Raji (cell line): ENCODE data around the gene UTS2B.

Experiments
- POLR2A ChIP-seq: IDR thresholded peaks from 2 replicates; pipeline ENCODE4 v1.6.1; 2011; ENCODE audit warnings: low read depth, low read length, control low read depth; ENCODE audit not compliant: insufficient read depth

Gene UTS2B

DNA sequence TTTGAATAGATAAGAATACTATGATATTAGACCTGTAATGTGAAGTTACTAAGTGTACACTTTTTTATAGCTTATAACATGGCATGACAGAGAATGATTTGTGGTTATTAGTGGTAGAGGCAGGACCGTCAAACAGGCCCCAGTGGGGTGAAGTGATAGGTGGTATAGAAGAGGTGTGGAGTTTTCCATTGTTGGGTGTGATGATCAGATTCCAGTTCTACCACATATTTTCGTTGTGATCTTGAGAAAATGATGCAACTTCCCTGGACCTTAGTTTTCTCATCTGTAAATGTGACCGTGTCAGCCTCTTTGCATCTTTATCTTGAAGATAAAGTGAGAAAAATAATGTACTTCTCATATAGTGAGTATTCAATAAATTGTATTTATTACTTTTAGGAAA is 30.3 kb upstream of the UTS2B start:
- TF ChIP-seq POLR2A, result no peak

DNA sequence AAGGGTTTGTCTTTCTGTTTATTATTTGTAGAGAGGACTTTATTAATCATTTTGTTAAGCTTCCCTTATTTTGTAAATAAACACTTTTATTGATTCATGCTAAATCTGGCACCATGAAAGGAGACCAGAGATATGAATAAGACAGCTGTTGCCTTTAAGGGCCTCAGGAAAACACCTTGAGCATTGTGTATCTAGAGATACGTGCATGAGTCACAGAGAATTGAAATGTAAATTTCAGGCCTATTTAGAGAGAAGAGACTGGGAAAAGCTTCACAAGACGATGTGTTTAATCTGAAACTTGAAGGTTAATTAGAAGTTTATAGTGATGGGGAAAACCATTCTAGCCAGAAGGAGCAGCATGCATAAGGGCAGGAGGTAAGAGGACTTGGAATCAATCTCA is 28.6 kb upstream of the UTS2B start:
- TF ChIP-seq POLR2A, result no peak

DNA sequence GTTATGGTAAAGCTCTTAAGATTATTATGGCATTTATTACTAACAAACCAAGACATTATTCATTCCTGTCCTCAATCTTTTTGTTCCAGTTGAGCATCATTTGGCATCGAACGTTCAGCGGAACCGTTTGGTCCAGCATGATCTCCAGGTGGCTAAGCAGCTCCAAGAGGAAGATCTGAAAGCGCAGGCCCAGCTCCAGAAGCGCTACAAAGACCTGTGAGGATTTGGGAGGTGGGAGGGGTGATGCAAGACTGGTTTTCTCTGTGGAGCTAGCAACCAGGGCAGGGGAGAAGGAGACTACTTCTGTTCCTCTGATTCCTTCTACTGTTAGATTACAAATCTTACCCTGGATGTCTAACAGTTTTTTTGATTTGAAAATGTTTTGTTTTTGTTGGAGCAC is 27.6 kb upstream of the UTS2B start:
- TF ChIP-seq POLR2A, result no peak

DNA sequence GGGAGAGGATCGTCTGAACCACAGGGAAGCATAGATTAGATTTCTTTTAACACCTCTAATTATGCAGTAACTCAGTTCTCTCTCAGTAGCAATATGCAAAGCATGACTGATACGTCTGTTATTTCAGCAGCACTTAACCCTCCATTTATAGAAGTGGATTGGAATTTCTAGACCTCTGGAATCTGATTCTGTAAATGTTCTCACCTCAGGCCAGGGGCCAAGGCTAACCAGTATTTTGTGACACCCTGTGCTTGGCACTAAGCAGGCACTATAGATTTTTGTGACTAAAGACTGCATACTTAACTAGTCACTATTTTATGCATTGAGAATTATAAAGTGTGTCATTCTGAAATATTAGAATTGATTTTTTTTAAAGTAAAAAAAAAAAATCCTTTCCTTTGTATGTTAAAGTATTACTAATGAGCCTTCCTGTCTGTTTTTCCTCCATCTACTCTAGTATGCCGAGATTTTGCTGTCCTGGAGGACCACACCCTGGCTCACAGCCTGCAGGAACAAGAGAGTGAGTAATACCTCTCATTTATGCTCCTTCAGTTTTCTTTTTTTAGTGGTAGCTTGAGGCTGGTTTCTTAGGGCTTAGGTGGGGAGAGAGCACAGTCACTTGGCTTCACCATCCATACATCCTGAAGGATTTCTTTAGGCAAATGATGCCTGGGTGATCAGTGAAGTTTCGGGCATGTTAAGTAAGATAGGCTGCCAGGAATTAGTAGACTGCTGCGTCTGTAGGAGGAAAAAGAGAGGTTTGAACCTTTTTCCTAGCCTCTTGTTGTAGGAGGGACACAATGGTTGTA is 26.5 kb upstream of the UTS2B start:
- no peak for TF ChIP-seq POLR2A

DNA sequence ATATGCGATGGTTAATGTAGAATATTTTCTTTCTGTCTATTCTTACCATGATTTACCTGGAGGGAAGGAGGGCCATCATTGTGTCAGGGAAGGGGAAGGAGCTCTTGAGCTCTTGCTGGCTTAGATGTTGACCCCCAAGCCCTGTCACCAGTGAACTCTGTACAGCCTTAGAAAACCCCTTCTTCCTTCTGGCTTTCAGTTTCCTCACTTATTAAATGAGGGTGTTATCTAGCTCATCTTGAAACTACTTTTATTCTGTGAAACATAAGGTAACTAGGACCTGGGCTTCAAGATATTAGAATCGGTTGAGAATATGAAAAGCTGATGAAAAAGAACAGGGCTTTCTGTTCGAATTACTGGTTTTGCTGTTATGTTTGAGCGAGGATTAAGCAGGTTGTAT is 25.1 kb upstream of the UTS2B start:
- no peak for TF ChIP-seq POLR2A

DNA sequence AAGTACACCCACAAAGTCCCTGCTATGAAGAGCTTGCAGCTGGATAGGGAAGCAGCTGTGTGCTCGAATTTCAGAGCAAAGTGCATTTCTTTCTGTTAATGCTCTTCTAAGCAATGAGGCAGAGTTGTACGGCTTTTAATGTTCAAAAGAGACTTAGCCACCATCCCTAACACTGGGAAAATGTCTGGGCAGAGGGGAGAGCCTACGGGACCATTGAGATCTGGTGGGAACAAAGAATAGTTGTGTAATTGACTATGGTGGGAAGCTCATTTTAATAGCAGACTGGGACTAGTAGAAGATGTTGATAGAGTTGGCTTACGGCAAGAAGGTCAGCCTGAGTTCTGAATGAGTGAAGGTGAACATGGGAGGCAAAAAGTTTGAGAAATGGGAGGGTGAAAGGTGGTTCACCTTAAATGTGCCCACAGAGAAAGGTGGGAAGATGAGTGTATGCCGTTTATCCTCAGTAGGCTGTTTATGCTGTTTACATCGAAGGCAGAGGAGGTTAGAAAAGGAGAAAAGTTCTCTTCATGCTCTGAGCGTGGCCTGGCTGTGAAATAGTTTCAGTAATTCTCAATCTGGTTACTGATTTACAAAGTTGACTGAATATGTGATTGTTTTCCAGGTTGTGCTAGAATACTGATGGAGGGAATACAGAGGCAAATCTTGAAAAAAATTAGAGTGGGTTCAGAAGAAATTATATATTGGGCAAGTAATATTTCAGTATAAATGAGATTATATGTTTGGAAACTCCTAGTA is 22.9 kb upstream of the UTS2B start:
- TF ChIP-seq POLR2A, result no peak

DNA sequence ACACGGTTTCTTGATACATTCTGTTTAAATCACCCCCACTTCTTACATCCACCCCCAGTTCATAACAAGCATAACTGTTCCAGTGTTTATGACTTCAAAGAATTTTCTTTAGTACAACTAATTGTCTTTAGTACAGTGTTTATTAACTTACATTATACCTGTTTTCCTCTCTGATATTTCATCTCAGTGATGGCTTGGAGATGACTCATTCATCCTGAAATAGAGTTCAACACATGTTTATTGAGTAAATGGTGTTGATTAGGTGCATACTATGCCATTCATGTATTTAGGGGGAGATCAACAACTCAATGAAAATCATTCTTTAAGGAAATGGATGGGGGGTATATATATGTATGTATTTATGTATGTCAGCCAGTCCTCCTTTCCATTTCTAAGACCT is 21.7 kb upstream of the UTS2B start:
- no peak for TF ChIP-seq POLR2A

DNA sequence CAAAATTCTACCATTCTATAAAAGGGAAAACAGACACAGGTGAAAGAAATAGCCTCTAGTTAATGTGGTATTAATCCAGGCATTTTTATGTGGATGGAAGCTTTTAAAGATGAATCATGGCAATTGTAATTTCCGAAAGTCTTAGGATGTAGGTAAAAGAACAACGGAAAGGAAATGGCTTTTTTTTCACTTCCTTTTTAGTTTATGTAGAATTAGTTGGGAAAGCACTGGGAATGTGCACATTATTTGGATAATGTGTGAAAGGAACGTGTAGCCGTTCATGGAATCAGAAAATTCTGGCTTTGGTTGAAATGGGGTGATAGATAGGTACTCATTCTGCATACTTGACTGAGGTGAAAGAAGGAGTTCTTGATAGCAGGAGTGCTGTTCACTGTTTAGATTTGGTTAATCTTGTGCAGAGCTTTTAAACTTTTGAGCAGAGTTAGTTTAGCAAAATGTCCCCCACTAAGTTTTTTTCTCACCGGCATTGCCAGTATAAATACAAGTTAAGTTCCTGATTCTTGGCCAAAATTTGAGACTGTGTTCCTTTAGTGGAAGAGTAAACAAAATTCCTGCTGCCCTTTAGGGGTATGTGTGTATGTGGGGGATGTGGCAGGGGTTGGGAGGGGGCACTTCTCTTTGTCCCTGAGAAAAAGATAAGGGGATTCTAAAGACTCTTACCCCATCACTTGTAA is 20.2 kb upstream of the UTS2B start:
- no peak for TF ChIP-seq POLR2A

DNA sequence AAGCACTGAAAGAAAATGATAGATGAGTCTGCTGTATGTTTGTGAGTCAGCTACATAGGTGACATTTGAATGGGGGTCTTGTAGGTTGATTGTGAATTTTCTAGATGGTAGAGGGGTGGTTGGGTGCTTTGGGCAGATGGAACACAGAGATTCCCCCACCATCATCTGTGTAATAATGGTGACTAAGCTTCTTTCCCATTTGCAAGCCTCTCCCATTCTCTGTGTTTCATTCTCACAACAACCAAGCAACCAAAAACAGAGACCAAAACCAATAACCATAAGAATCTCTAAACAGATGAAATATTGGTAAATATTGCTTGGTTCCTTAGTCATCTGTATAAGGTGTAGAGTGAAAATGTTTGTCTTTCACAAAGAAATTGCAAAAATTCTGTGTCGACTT is 17.8 kb upstream of the UTS2B start:
- TF ChIP-seq POLR2A, result no peak

DNA sequence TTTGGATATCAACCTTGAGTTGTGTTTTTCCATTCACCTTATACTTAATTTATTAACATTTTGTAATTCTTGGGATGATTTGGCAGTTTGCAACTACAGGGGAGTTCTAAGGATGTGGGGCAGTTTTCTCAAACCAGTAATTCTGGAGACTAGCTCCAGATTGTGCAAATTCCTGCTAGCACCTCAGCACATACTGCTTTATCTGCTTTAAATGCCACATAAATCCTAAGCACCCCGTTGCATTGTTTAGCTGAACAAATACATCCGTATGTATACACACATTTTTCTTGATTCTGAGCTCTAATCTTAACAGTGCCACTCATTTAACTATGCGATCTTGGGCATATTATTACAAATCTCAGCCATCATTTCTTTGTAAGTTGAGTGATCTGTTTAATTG is 16.9 kb upstream of the UTS2B start:
- no peak for TF ChIP-seq POLR2A

DNA sequence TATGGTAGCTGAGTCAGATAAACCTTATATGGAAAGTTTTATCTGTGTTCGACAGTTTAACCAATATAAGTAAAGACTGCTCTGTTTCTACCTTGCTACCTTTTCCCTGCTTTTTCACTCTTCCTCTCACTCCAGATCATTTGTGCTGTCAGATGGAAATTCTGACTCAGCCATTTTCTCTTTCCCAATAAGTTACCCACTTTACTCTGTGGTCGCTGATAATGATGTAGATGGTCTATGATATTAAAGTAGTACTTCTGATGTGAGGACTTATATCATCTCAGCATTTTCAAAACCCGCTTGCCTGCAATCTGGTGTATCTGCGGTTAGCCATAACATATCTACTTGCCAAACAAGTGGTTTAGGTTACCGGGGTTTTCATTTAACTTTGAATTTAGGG is 15.0 kb upstream of the UTS2B start:
- no peak for TF ChIP-seq POLR2A

DNA sequence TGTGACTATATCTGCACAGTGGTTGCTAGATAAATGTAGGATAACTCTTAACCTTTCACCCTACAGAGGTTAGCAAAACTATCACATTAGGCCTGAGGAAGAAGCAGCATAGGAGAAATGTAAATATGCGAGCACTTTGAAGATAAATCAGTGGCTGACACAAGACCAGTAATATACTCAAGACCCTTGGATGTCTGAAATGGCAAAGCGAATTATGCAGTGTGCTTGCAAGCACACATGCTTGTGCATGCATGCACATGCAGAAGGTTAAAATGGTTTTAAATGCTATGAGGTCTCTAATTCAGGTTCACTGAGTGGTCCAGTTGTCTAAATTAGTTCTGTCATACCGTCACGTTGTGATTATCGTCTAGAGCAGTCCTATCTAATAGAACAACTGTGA is 13.6 kb upstream of the UTS2B start:
- TF ChIP-seq POLR2A, result no peak

DNA sequence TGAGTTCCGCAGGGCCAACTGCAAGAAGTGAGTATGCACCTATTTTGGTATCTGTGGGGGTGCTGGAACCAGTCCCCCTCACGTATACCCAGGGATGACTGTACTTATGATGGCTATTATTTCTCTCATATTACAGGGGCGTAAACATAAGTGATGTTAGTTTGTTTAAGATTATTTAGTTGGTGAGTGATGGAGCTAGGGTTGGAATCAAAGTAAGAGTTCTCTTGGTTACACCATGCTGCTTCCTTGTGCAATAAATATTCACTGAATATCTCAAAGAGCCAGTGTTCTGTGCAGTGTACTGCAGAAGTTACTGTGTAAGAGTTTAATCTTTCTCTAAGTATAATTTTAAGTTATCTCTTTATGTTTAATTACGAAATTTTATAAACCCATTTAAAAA is 12.8 kb upstream of the UTS2B start:
- no peak for TF ChIP-seq POLR2A

DNA sequence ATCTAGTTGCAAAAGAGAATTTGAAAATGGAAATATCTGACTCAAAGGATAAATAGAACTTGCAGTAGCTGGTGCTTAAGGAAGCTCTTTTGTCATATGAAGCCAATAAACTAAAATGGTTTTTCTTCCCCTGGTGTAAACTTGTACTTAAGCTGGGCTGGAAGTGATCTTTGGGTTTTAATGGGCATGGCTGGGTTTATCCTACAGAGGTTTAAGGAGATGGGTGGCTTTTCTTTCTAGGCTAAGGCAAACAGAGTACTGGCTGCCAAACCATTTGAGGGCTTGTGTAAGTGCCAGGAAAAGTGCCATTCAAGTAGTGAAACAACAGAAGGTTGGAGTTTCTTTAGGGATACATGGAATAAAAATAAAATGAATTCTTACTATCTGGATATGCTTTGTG is 12.1 kb upstream of the UTS2B start:
- no peak for TF ChIP-seq POLR2A

DNA sequence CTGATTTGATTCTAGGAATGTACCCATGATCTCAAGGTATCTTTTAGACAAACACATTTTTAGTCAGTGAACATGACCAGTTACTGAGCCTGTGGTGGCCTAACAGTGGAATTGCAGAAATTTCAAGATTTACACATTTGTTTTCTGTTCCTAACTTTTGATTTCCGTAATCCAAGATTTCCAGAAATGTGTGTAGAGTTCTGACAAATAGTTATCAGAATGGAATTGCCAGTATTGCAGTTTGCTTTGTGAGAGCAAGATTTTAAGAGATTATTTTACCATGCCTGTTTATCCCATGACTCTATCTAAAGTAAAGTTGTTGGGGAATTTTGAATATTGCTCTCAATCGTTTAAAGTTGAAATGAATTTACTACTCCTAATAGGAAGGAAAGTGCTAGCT is 11.7 kb upstream of the UTS2B start:
- TF ChIP-seq POLR2A, result no peak

DNA sequence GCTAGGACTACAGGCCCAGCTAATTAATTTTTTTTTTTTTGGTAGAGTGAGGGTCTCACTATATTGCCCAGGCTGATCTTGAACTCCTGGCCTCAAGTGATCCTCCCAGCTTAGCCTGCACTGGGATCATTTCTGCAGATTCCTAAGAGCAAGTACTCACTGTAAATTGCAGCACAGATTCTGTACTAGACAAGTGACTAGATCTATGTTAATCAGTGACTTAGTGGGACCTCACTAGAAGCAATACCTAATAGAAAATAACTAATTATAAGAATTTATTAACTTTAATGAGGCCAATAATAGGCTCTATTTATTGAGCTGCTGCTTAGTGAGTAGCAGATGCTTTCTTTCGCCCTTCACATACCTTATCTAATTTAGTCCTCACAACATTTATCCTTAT is 10.6 kb upstream of the UTS2B start:
- no peak for TF ChIP-seq POLR2A
